Melanocyte of skin (primary cell): ENCODE measurements around the gene CEACAM19. TPM values are rescaled to one million over a fixed set of nuclear protein-coding genes. Genes with fewer than 3 reads are reported as not detected.

Experiments used
- small RNA-seq, 2 donors: library from RNA; depleted of rRNA; stranded (forward); fragments of <200 nt; gene quantifications; one replicate each; pipeline ENCODE3, GENCODE V24; 2012
- total RNA-seq, 2 donors: library from RNA; depleted of rRNA; stranded (reverse); fragments of >200 nt; gene quantifications; 2 replicates each; pipeline ENCODE4 v1.2.3, GENCODE V29; 2012

Gene CEACAM19, protein sequence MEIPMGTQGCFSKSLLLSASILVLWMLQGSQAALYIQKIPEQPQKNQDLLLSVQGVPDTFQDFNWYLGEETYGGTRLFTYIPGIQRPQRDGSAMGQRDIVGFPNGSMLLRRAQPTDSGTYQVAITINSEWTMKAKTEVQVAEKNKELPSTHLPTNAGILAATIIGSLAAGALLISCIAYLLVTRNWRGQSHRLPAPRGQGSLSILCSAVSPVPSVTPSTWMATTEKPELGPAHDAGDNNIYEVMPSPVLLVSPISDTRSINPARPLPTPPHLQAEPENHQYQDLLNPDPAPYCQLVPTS
- 1 to 10 TPM in 1 of 2 donors, under 1 TPM in 1; 0.33 to 1.4 TPM for total RNA-seq

DNA sequence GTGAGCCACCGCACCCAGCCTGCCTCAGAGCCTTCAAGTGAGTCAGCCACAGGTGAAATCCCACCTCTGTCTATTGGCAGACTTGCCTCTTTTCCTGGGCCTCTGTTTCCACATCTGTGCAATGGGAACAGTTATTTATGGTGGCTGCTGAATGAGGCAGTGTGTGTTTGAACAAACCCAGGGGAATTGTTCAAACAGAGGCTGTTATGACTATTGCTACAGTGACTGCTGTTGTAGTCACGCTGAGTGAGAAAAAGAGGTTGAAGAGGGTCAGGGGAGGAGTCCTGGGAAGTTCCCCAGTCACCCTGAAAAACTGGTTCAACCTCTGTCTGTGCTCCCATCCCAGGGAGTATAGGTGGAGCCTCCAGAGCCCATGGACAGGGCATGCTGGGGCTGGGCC, at the start of gene CEACAM19:
Gene CEACAM19 (plus strand): TSS at position 83 of the 400 bp plus-strand sequence. CDS start 450 bp downstream, outside the sequence.

DNA sequence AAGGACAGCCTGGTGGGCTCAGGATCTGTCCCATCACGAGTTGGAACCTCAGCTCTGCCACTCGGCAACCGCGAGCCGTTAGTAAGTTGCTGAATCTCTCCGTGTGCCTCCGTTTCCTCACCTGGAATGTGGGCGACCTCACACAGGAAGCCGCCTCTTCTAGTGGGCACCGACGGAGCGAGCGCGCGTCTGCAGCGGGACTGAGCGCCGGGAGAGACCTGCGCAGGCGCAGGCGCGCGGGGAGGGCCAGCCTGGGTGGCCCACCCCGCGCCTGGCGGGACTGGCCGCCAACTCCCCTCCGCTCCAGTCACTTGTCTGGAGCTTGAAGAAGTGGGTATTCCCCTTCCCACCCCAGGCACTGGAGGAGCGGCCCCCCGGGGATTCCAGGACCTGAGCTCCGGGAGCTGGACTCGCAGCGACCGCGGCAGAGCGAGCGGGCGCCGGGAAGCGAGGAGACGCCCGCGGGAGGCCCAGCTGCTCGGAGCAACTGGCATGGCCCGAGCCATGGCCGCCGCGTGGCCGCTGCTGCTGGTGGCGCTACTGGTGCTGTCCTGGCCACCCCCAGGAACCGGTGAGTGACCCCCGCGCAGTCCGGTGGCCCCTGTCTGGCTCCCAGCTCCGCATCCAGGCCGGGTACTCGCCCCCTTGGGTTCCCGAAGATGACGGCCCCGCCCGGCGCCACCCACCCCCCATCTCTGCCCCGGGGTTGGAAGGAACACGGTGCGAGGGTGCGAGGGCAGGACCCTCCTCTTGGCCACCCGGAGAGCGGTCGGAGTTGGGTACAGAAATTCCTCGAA, 27.5 kb upstream of the CEACAM19 start, which contains the start of gene PVR:
Gene PVR (plus strand): TSS at position 306 of the 797 bp plus-strand sequence. CDS start 187 bp downstream, at position 493.

DNA sequence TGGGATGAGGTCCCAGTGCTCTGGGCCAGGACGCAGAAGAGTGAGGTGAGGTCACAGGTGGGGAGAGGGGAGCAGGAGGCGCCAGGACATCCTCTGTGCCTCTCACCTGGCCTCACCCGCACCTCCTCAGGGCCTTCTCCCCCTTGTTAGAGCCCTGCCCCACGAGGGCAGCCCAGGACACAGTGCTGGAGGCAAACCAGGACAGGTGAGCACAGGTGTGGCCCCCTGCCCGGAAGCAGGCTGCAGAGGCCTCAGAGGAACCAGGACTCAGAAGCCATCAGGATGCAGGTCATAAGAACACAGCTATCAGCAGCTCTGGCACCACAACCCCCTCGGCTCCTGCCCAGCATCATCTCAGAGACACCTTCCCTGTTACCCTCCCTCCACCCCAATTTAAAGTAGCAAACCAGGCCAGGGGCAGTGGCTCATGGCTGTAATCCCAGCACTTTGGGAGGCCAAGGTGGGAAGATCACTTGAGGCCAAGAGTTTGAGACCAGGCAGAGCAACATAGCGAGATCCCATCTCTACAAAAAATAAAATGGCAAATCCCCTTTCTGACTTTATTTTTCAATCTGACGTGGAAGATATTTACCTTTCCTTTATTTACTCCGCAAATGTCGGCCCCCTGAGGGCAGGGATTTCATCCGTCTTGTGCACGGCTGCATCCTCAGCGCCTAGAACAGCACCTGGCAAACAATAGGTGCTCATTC, 27.4 kb downstream of the CEACAM19 start, which contains the start of gene CEACAM16:
Gene CEACAM16 (plus strand): TSS at position 660 of the 710 bp plus-strand sequence. CDS start 2,306 bp downstream, outside the sequence.

Small RNAs within 50 kb of the gene (small RNA-seq; reads per million reads assigned to genes)
- gene RF00285, result 0 reads per million in 2 donors

Other genes starting within 250 kb of the CEACAM19 start
- gene ZNF229, start 223.0 kb upstream of the CEACAM19 start, total RNA-seq, result 1 to 10 TPM; 5.5 to 8.0 TPM
- 1 to 10 TPM; 6.0 to 6.9 TPM for gene ZNF180, start 171.0 kb upstream of the CEACAM19 start, total RNA-seq
- not detected for gene CEACAM20, start 141.8 kb upstream of the CEACAM19 start, total RNA-seq
- not detected for gene IGSF23, start 57.9 kb upstream of the CEACAM19 start, total RNA-seq
- gene PVR, start 27.6 kb upstream of the CEACAM19 start, total RNA-seq, result 10 to 100 TPM; 32.3 to 59.3 TPM
- not detected for gene CEACAM16, start 27.7 kb downstream of the CEACAM19 start, total RNA-seq
- gene BCL3, start 77.2 kb downstream of the CEACAM19 start, total RNA-seq, result 1 to 10 TPM; 4.0 to 7.2 TPM
- gene CBLC, start 106.4 kb downstream of the CEACAM19 start, total RNA-seq, result not detected
- under 1 TPM; 0.67 to 0.69 TPM for gene BCAM, start 137.6 kb downstream of the CEACAM19 start, total RNA-seq
- 10 to 100 TPM; 60.9 to 68.3 TPM for gene NECTIN2, start 174.8 kb downstream of the CEACAM19 start, total RNA-seq
- gene TOMM40, start 219.8 kb downstream of the CEACAM19 start, total RNA-seq, result 100 to 1,000 TPM in 1 of 2 donors, 10 to 100 TPM in 1; 68.5 to 114 TPM
- gene APOE, start 234.3 kb downstream of the CEACAM19 start, total RNA-seq, result 100 to 1,000 TPM in 1 of 2 donors, 10 to 100 TPM in 1; 87.9 to 191 TPM
- gene APOC1, start 243.1 kb downstream of the CEACAM19 start, total RNA-seq, result 1 to 10 TPM; 2.8 to 6.7 TPM